ENCODE results near the gene TBC1D30.

GRCh38 chr12:64884728-64885127 lies 60.3 kb downstream of the TBC1D30 start:
- TF ChIP-seq CTCF (IDR thresholded peaks at IDR 0.05) = no peak
- no peak for TF ChIP-seq POLR2A (IDR thresholded peaks at IDR 0.05)
